HepG2 (cell line): ENCODE results near the gene PTPRH. TPM values are rescaled to one million over a fixed set of nuclear protein-coding genes. Genes with fewer than 3 reads are reported as not detected.

Experiments used
- ATAC-seq: fragments of 200-7000 bp; cut with Tn5 transposase; 3 replicates; pipeline ENCODE4 v1.9.1; 2020; ENCODE audit warnings: mild to moderate bottlenecking, moderate library complexity
- BruUV-seq: library from RNA; stranded (reverse); fragments of 400-500 nt; replicated peaks from 2 replicates; lab custom pipeline; 2021; lab: Mats Ljungman, UMichigan
- CTCF ChIA-PET: fragments of 300-600 bp; formaldehyde crosslinking; extraction: SDS; loops from one replicate; lab custom pipeline; 2021; ENCODE audit warnings: low total read pairs, inconsistent platforms, low intra/inter-chr PET ratio; lab: Yijun Ruan, JAX
- POLR2A ChIA-PET: fragments of 350-600 bp; sonication (Branson Sonifier 250); formaldehyde crosslinking; loops from one replicate; lab custom pipeline; 2020; ENCODE audit warnings: antibody characterized with exemption, inconsistent platforms; lab: Yijun Ruan, JAX
- DNase-seq: peaks from one replicate; pipeline ENCODE4 v3.0.0-alpha.2; 2015; ENCODE audit warnings: low spot score
- FAIRE-seq: peaks from 3 replicates; lab custom pipeline; 2011; peaks lifted over from hg19 to GRCh38; lab: Jason Lieb, UNC
- H2AFZ ChIP-seq: one replicate; pipeline ENCODE4 v1.6.1; 2011; ENCODE audit warnings: low read length, inconsistent platforms
- H3K27ac ChIP-seq: fragments of 300-600 bp; 3 replicates; pipeline ENCODE4 v1.8.0; 2011; ENCODE audit warnings: mixed run types, mild to moderate bottlenecking, mixed read lengths, low read length, inconsistent platforms; ENCODE audit not compliant: insufficient read depth; ENCODE audit errors: extremely low read length
- H3K27me3 ChIP-seq, 2 experiments: fragments of 200-600 bp in 1 of 2; 2 replicates in 1 of 2; 3 replicates in 1 of 2; pipeline versions ENCODE4 v1.6.0 to v1.8.0; 2011; ENCODE audit warnings: low read length in 2 of 2, mild to moderate bottlenecking in 2 of 2, moderate library complexity in 2 of 2, inconsistent platforms in 1 of 2; ENCODE audit not compliant: insufficient read depth in 2 of 2, control insufficient read depth in 1 of 2
- H3K36me3 ChIP-seq, 2 experiments: fragments of 200-600 bp in 1 of 2; replicated peaks in 1 of 2; 2 replicates in 1 of 2; 3 replicates in 1 of 2; pipeline versions ENCODE4 v1.5.1 to v1.8.0; 2011; ENCODE audit warnings: low read length in 2 of 2, inconsistent platforms in 1 of 2; ENCODE audit not compliant: insufficient read depth in 2 of 2, control insufficient read depth in 1 of 2
- H3K4me1 ChIP-seq: 2 replicates; pipeline ENCODE4 v1.5.1; 2012; ENCODE audit warnings: low read length, inconsistent platforms; ENCODE audit not compliant: insufficient read depth
- H3K4me2 ChIP-seq: 2 replicates; pipeline ENCODE4 v1.6.0; 2011; ENCODE audit warnings: low read depth, low read length, inconsistent platforms
- H3K4me3 ChIP-seq, 3 experiments: fragments of 200-600 bp in 1 of 3; sonication (generic), shearing (Covaris generic) in 1 of 3; replicated peaks in 1 of 3; 2 replicates each; pipeline ENCODE4 v1.5.1; 2011 to 2016; ENCODE audit warnings: low read length in 3 of 3, inconsistent platforms in 2 of 3, low read depth in 2 of 3, mild to moderate bottlenecking in 2 of 3, control low read depth in 1 of 3, mixed read lengths in 1 of 3; ENCODE audit not compliant: insufficient read depth in 1 of 3
- H3K79me2 ChIP-seq: one replicate; pipeline ENCODE4 v1.6.1; 2011; ENCODE audit warnings: low read length, inconsistent platforms; ENCODE audit not compliant: insufficient read depth
- H3K9ac ChIP-seq: 2 replicates; pipeline ENCODE4 v1.6.0; 2011; ENCODE audit warnings: mild to moderate bottlenecking, low read depth, low read length, inconsistent platforms; ENCODE audit not compliant: insufficient read depth
- H3K9me3 ChIP-seq: 2 replicates; pipeline ENCODE4 v1.5.1; 2012; ENCODE audit warnings: mild to moderate bottlenecking, low read length
- H4K20me1 ChIP-seq: 2 replicates; pipeline ENCODE4 v1.6.0; 2011; ENCODE audit warnings: inconsistent platforms, mild to moderate bottlenecking, low read length, moderate library complexity; ENCODE audit not compliant: insufficient read depth
- ARNT ChIP-seq: fragments of 450-650 bp; IDR thresholded peaks from 2 replicates; pipeline ENCODE4 v1.6.1; 2017
- PAX8 ChIP-seq: sonication (generic); formaldehyde crosslinking; IDR thresholded peaks from 2 replicates; pipeline ENCODE4 v1.8.0; 2022; ENCODE audit warnings: mild to moderate bottlenecking, missing genetic modification reagents, borderline replicate concordance
- PCBP2 ChIP-seq: fragments of 200-400 bp; formaldehyde crosslinking; optimal IDR thresholded peaks from 2 replicates; pipeline ENCODE3; 2018; ENCODE audit warnings: low read length, low read depth; ENCODE audit not compliant: poor library complexity, severe bottlenecking
- WGBS: methylation state at CpG from one replicate; pipeline ENCODE4 v1.1.6; 2017; ENCODE audit warnings: low lambda C conversion rate; 5-methylcytosine and 5-hydroxymethylcytosine counted together
- in situ Hi-C: cut with HindIII; loops from 2 replicates; pipeline ENCODE4 v1.10.0; 2017; ENCODE audit warnings: low pct_unique_long_range_greater_than_20kb; ENCODE audit not compliant: extremely low pct_ligation_motif_present
- intact Hi-C: fragments of 100-400 bp; cut with micrococcal nuclease; formaldehyde crosslinking; loops from one replicate; pipeline ENCODE4 v1.10.0; 2022; ENCODE audit not compliant: unreplicated experiment
- polyA plus RNA-seq, 8 experiments: library from polyadenylated mRNA; depleted of rRNA in 3 of 8; stranded (reverse) in 7 of 8; unstranded in 1 of 8; fragments of >200 nt; fragmentation: Illumina TruSeq in 4 of 8; extraction: Trizol in 4 of 8; gene quantifications; 2 replicates each; pipeline versions ENCODE4 v1.2.1 to v1.2.3, GENCODE V29; 2011 to 2016; ENCODE audit warnings: low read depth in 4 of 8, missing spikeins in 1 of 8, mixed read lengths in 1 of 8; ENCODE audit not compliant: insufficient read depth in 1 of 8
- total RNA-seq, 5 experiments: library from RNA; depleted of rRNA; stranded (reverse); fragments of >200 nt; fragmentation: Illumina TruSeq; extraction: Trizol; gene quantifications; 2 replicates each; pipeline ENCODE4 v1.2.3, GENCODE V29; 2016; ENCODE audit warnings: low read depth in 1 of 5
- TF ChIP-seq, protein P1 (sequence below): sonication (generic); formaldehyde crosslinking; IDR thresholded peaks from 2 replicates; pipeline ENCODE4 v1.9.0; 2022; ENCODE audit warnings: missing genetic modification reagents, mild to moderate bottlenecking, borderline replicate concordance

The PTPRH gene
- total and polyA plus RNA-seq, 2 of the 13 experiments (the other 11 are each of a cell fraction or from before 2014, with no cell fraction given), result 14.7 to 125 TPM

DNA sequence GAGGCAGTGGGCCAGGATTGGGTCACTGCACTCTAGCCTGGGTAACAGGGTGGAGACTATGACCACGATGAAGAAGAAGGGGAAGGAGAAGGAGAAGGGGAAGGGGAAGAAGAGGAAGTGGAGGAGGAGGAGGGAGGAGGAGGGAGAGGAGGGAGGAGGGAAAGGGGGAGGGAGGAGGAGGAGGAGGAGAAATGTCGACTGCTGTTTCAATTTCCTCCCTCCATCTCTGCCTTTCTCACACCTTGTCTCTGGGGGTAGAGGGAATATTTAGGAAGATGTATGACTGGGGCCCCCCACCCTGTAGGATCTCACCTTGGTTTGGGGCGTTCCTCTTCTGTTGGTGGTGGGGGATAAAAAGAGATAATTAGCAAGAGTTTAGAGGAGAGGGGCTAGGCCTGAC lies 64.1 kb downstream of the PTPRH start:
- H3K4me2 ChIP-seq, result no peak overlapping the region

DNA sequence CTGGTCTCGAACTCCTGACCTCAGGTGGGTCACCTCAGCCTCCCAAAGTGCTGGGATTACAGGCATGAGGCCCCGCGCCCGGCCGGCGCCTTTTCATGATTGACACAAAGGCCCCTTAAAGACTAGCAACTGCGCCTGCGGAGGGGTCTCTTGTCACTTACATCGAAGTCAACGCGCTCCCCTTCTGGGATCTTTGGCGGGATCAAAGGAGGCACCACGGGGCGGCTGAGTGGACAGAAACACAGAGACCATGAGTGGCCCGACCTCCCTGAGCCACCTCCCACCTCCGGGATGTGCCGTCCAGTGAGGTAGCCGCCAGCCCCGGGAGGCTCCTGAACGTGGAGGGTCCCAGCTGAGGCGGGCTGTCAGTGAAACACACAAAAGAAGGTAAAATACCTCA lies 67.6 kb downstream of the PTPRH start:
- BruUV-seq, result no TSS peak
- 32% methylated on average over 18 of the region's 21 CpGs for WGBS
- CTCF ChIA-PET, result interaction anchor here (0.8 to 2.2 kb wide), 7 partner anchors 17 to 362 kb away, joined by 3 to 15 read pairs (median 4); partner anchors contain the start of gene DNAAF3
- no peaks in the 10 kb centered on the region for H4K20me1 ChIP-seq
- POLR2A ChIA-PET, result interaction anchor here (1.0 to 1.2 kb wide), 2 partner anchors 65 to 266 kb away, joined by 3 to 5 read pairs; partner anchors contain the start of gene UBE2S
- in situ Hi-C loops (no loop called here), intact Hi-C loops (loop anchor here (2.0 to 5.0 kb wide), 2 partner anchors 19 to 276 kb away; no protein-coding TSS in a partner anchor)
- no peak overlapping the region for H2AFZ ChIP-seq
- FAIRE-seq (no peak), DNase-seq (no peak), ATAC-seq (0 out of 3 replicates have a peak, but pooled peaks have one; percentile 10)
- H3K9me3 ChIP-seq, result no peaks in the 10 kb centered on the region
- H3K4me3 ChIP-seq, result peak overlapping the region in 1 of 3 experiments; percentile 25; a peak in 1 of 6 replicates
- TF ChIP-seq, protein P1, sequence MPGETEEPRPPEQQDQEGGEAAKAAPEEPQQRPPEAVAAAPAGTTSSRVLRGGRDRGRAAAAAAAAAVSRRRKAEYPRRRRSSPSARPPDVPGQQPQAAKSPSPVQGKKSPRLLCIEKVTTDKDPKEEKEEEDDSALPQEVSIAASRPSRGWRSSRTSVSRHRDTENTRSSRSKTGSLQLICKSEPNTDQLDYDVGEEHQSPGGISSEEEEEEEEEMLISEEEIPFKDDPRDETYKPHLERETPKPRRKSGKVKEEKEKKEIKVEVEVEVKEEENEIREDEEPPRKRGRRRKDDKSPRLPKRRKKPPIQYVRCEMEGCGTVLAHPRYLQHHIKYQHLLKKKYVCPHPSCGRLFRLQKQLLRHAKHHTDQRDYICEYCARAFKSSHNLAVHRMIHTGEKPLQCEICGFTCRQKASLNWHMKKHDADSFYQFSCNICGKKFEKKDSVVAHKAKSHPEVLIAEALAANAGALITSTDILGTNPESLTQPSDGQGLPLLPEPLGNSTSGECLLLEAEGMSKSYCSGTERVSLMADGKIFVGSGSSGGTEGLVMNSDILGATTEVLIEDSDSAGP (CRISPR knock-in tag), result 0 out of 2 replicates have a peak, but pooled peaks have one; percentile 10
- no peak for TF ChIP-seq PAX8
- H3K4me1 ChIP-seq, result 0 out of 2 replicates have a peak, but pooled peaks cover 7% of the 10 kb centered on the region
- H3K4me2 ChIP-seq, result peak overlapping the region; percentile 23; the same call in 1 of the 2 replicates
- no peak overlapping the region for H3K9ac ChIP-seq
- no peaks in the 10 kb centered on the region for H3K79me2 ChIP-seq
- H3K27ac ChIP-seq, result no peak overlapping the region
- H3K27me3 ChIP-seq, result peaks cover 0 to 14% of the 10 kb centered on the region in 2 experiments; a peak in 2 of 5 replicates
- no peaks in the 10 kb centered on the region for H3K36me3 ChIP-seq

More for the DNA sequence above, 64.1 kb downstream of the PTPRH start:
- no TSS peak for BruUV-seq
- ATAC-seq (no peak), DNase-seq (no peak), FAIRE-seq (no peak)
- CTCF ChIA-PET, result no interaction called here
- Histone ChIP-seq H2AFZ (no peak overlapping the region), H3K4me3 (no peak overlapping the region), H3K9me3 (no peaks in the 10 kb centered on the region), H3K9ac (no peak overlapping the region), H3K4me1 (peaks cover 20% of the 10 kb centered on the region; the same call in 1 of the 2 replicates), H3K27me3 (peaks cover 0 to 23% of the 10 kb centered on the region in 2 experiments; a peak in 2 of 5 replicates), H3K36me3 (no peaks in the 10 kb centered on the region), H3K27ac (no peak overlapping the region), H4K20me1 (no peaks in the 10 kb centered on the region), H3K79me2 (no peaks in the 10 kb centered on the region)
- WGBS, result 34% methylated on average over 3 of the region's 3 CpGs
- TF ChIP-seq ARNT, result no peak
- peak; percentile 61 for TF ChIP-seq PCBP2
- intact Hi-C loops (no loop called here), in situ Hi-C loops (loop anchor here (5.0 kb wide), 1 partner anchor 262 kb away; the partner anchor contains the start of gene UBE2S)
- POLR2A ChIA-PET, result no interaction called here
